Germinal center (tissue), 1 donor: ENCODE results near the gene C3orf38.
"Not testable (repeated sequence)": the region's sequence is repeated elsewhere in the genome, so short reads cannot be mapped to it uniquely, and the experiment has no call there.

Source experiments
- DNase-seq: peaks from one replicate; pipeline ENCODE4 v3.0.0; 2012; ENCODE audit warnings: mixed read lengths, low spot score

The C3orf38 gene

DNA sequence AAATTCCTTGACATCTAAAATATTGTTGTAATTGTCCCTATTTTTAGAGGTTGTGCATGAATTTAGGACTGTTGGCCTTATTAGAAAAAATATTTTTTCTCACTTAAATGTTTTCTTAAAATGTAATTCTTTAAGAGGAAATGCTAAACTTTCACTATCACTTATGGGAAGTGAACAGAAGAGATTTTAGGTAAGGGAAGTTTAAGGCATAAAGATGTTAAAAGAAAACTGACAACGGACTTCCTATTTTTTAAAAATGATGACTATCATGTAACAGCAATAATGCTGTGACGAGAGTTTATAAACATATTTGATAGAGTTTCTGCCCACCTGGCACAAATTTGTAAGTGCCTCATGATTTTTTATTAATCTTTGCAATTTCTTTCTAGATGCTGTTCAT is 3.1 kb downstream of the C3orf38 start:
- DNase-seq, result no peak

DNA sequence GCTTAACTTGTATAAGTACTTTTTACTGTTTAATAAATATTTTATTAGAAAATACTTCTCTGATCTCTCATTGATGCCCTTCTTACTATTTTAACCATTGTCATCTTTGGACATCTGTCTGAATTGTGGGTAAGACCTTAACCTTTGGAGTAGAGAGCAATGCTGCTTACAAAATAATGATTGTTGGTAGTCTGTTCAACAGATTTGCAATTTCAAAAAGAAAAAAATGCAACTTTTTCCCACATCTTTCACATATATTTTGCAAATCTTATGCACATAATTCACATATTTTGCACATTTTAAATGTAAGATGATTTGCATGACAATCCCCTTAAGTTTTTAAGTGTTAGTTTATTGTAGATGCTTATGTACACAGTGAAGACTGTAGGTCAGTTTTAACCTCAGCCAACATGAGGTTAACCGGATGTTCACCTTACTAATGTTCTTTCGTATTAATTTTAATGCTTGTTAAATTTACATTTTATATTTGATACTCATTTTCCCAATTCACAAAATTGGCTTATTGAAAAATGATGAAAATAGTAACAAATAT is 16.7 kb downstream of the C3orf38 start:
- no peak for DNase-seq

DNA sequence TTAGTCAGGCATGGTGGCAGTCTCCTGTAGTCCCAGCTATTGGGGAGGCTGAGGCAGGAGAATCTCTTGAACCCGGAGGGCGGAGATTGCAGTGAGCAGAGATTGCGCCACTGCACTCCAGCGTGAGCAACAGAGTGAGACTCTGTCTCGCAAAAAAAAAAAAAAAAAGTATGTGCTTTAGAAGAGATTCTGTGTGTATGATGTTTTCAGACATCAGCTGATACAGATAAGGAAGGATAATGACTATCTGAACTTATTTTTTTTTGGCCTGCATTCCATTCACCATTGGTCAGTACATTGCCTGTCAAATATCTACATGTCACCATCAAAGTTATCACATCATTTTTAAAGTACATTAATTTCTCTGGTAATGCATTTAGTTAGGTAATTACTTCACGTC is 17.4 kb downstream of the C3orf38 start:
- no peak for DNase-seq

DNA sequence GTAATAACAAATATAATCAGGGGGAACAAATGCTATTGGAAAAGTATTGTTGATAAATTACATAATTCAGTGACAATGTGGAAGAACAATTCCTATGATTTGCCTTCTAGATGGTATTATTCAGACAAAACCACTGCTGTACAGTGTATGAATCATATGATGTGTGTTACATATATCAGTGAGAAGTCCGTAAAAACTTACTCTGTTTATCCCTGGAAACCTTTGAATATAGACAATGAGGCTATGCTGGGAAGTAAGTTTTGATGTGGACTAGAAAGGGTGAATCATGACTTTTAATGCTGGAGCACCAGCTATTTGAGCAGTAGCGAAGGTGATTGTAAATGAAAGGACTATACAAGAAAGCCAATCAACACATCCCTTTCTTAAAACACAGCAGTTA is 17.9 kb downstream of the C3orf38 start:
- DNase-seq, result no peak

DNA sequence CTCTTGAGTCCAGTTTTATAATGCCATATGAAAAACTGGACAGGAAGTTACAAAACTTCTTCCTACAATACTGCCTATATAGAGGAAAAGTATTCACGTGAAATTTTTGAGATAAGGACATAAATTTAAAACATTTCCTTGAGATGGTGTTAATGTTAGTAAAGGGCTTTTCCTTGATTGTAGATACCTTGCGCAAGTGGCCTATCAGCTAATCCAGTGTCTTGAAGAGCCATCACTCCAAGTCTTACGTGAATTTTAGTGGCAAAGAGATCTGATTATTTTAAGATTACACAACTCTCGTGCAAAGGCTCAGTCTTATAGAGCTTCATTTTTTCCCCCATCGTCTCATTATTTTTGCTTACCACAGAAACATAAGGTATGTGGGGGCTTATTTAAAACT is 18.4 kb downstream of the C3orf38 start:
- no peak for DNase-seq

DNA sequence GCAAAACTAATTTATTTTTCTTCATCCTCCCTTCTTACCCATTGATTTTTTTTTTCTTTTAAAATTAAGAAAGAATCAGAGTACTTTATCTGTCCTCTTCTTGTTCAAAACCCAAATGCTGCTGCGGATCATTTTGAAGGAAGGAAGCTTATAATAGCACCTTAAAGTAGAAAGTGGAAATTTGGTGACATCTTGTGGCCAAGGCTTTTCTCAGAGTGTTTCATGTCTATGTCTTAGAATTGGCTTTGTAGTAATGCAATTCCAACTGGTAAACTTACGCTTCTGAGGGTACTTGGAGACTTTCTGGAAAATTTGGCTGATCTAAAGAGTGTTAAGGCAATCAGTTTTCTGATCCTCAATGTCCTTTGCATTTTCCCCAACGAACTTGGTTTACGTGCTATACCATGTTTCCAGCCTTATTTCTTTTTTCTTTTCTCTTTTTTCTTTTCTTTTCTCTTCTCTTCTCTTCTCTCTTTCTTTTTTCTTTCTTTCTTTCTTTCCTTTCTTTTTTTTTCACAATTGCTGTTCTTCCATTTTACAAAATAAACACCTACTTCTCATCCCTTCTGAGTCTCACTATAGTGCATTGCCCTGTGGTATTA is 30.7 kb downstream of the C3orf38 start:
- peak; percentile 22 for DNase-seq

DNA sequence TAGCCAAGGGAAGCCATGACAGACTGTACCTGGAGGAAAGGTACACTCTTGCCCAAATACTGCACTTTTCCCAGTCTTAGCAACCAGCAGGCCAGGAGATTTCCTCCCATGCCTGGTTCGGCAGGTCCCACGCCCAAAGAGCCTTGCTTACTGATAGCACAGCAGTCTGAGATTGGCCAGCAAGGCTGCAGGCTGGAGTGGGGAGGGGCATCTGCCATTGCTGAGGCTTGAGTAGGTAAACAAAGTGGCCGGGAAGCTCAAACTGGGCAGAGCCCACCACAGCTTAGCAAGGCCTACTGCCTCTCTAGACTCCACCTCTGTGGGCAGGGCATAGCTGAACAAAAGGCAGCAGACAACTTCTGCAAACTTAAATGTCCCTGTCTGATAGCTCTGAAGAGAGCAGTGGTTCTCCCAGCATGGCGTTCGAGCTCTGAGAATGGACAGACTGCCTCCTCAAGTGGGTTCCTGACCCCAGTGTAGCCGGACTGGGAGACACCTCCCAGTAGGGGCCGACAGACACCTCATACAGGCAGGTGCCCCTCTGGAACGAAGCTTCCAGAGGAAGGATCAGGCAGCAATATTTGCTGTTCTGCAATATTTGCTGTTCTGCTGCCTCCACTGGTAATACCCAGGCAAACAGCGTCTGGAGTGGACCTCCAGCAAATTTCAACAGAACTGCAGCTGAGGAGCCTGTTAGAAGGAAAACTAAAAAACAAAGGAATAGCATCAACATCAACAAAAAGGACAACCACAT is 32.6 kb downstream of the C3orf38 start:
- DNase-seq, result not testable (repeated sequence)

DNA sequence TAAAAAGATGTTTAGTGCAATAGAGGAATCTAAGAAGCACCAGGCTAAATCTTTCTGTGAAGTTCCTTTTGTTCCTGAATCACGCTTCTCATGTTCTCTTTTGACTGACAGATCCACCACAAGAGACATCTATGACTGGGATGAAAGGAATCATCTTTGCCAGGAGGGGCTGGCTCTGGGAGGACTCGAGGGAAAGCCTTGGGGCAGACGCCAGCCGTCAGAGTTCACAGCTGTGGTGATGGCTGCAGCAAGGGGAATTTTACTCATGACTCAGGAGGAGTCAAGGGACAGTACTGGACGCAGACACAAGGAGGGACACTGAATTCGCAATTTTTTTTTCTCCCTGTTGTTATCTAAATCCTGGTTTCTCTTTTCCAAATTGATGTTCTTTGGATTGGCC is 38.7 kb downstream of the C3orf38 start:
- no peak for DNase-seq

DNA sequence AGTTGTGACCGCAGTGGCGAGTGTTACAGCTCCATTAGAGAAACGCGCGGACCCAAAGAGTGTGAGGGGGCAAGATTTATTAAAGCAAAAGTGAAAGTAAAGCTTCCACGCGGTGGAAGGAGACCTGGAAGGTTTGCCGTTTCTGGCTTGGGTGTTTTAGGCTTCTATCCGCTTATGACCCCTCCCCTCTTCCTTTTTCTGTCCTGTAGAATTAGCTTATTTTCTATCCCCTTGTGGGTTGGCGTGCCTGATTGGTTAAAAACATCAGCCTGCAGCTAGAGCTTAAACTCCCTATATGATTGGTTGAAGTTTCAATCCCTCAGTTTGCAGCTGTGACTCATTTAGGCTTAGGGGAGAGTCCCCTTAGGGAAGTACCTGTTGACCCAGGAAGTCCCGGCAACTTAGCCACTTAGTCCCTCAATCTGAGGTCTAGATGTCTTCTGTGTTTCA is 39.6 kb downstream of the C3orf38 start:
- DNase-seq, result no peak

DNA sequence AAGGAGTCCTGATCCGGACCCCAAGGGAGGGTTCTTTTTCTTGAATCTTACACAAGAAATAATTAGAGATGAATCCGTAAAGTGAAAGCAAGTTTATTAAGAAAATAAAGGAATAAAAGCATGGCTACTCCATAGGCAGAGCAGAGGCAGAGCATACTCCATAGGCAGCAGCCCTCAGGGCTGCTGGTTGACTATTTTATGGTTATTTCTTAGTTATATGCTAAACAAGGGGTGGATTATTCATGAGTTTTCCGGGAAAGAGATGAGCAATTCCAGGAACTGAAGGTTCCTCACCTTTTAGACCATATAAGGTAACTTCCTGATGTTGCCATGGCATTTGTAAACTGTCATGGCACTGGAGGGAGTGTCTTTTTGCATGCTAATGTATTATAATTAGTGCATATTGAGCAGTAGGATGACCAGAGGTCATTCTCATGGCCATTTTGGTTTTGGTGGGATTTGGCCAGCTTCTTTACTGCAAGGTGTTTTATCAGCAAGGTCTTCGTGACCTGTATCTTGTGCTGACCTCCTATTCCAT is 42.2 kb downstream of the C3orf38 start:
- DNase-seq, result no peak

DNA sequence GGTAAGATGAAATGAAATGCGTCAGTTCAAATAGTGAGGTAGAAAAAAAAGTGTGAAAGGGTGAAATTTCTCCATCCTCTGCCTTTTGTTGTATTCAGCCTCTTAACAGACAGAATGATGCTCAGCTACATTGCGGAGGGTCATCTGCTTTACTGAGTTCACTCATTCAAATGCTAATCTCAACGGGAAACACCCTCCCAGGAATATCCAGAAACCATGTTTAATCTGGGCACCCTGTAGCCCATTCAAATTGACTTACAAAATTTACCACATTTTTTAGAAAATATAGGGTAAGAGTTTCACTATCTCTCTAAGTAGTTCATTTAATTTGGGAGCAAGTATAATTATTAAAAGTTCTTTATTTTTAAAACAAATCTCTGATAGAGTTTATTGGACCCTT is 42.9 kb downstream of the C3orf38 start:
- DNase-seq, result no peak

DNA sequence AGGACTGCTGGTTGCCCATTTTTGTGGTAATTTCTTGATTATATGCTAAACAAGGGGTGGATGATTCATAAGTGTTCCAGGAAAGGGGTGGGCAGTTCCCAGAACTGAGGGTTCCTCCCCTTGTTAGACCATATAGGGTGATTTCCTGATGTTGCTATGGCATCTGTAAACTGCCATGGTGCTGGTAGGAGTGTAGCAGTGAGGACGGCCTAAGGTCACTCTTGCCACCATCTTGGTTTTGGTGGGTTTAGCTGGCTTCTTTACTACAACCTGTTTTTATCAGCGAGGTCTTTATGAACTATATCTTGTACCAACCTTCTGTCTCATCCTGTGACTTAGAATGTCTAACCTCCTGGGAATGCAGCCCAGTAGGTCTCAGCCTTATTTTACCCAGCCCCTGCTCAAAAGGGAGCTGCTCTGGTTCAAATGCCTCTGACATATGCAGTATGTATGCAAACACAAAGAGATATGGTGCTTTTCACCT is 46.2 kb downstream of the C3orf38 start:
- DNase-seq, result no peak

DNA sequence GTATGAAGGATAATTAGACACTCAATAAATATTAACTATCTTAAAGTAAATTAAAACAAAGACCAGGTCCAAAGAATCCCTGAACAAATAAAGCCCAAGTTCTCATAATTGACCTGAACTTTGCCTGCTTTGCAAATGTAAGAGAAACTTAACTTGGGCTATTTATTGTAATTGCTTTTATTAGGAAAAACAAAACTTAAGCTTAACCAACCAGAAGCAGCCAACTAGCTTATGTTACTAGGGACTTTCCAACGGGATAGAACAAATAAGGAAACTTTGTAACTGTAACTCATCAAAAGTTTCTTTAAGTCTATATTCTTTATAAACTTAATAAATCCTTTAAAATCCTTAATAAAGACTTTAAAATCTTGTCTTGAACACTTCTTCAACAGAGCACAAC is 48.4 kb downstream of the C3orf38 start:
- no peak for DNase-seq

DNA sequence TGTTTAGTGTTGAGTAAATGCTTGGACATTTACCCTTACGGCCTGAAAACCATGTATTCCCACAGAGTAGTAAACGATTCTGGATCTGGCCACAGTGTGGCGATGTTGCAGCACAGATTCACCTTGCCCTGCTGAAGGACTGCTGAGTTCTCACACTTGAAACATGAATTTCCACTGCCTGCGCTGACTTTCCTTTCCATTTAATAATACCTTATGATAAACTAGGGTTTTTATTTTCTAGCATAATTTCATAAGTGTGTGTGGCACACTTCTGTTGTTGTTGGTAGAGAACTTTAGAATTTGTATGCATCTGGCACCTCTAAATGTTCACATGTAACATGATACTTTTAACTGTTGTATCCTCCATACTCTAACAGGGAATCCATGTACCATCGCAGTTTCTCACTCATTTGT is 53.9 kb downstream of the C3orf38 start:
- peak; percentile 25 for DNase-seq
